MM.1S (cell line): Measurements from ENCODE around the gene THAP9.

Experiments
- DNase-seq: peaks from one replicate; pipeline ENCODE4 v3.0.0-alpha.2; 2015
- H2AFZ ChIP-seq: fragments of 300-600 bp; sonication (generic); 2 replicates; pipeline ENCODE4 v1.6.0; 2016; ENCODE audit warnings: antibody characterized with exemption, low read length
- H3F3A ChIP-seq: fragments of 300-600 bp; sonication (generic); 2 replicates; pipeline ENCODE4 v1.6.1; 2016; ENCODE audit warnings: mild to moderate bottlenecking, antibody characterized with exemption, low read length, moderate library complexity, mixed read lengths; ENCODE audit not compliant: insufficient read depth
- H3K27ac ChIP-seq: fragments of 300-600 bp; sonication (generic); 2 replicates; pipeline ENCODE4 v1.5.1; 2016; ENCODE audit warnings: mild to moderate bottlenecking, low read length
- H3K27me3 ChIP-seq: fragments of 300-600 bp; sonication (generic); replicated peaks from 2 replicates; pipeline ENCODE4 v1.6.0; 2016; ENCODE audit warnings: low read length; ENCODE audit not compliant: insufficient read depth
- H3K36me3 ChIP-seq: fragments of 300-600 bp; sonication (generic); replicated peaks from 2 replicates; pipeline ENCODE4 v1.6.1; 2016; ENCODE audit warnings: mild to moderate bottlenecking, low read length, mixed read lengths; ENCODE audit not compliant: insufficient read depth
- H3K4me1 ChIP-seq: fragments of 300-600 bp; sonication (generic); 2 replicates; pipeline ENCODE4 v1.6.1; 2016; ENCODE audit warnings: low read length, mixed read lengths
- H3K4me2 ChIP-seq: fragments of 300-600 bp; sonication (generic); 2 replicates; pipeline ENCODE4 v1.6.0; 2016; ENCODE audit warnings: low read depth, low read length
- H3K4me3 ChIP-seq: fragments of 300-600 bp; sonication (generic); 2 replicates; pipeline ENCODE4 v1.5.1; 2016; ENCODE audit warnings: low read length, mixed read lengths
- H3K79me2 ChIP-seq: fragments of 300-600 bp; sonication (generic); 2 replicates; pipeline ENCODE4 v1.6.1; 2016; ENCODE audit warnings: mixed run types, low read length, mixed read lengths
- H3K9ac ChIP-seq: fragments of 300-600 bp; sonication (generic); 2 replicates; pipeline ENCODE4 v1.6.1; 2016; ENCODE audit warnings: low read length, mixed read lengths
- H3K9me2 ChIP-seq: fragments of 300-600 bp; sonication (generic); replicated peaks from 2 replicates; pipeline ENCODE4 v1.6.1; 2016; ENCODE audit warnings: mild to moderate bottlenecking, low read length, mixed read lengths; ENCODE audit not compliant: insufficient read depth
- H3K9me3 ChIP-seq: fragments of 300-600 bp; sonication (generic); replicated peaks from 2 replicates; pipeline ENCODE4 v1.6.1; 2016; ENCODE audit warnings: mild to moderate bottlenecking, low read length, mixed read lengths; ENCODE audit not compliant: insufficient read depth
- H4K20me1 ChIP-seq: fragments of 300-600 bp; sonication (generic); 2 replicates; pipeline ENCODE4 v1.6.1; 2016; ENCODE audit warnings: mild to moderate bottlenecking, low read length, moderate library complexity, mixed read lengths; ENCODE audit not compliant: insufficient read depth
- EZH2 ChIP-seq: fragments of 300-600 bp; sonication (generic); optimal IDR thresholded peaks from 2 replicates; pipeline ENCODE3; 2017; ENCODE audit warnings: low read depth, mild to moderate bottlenecking, antibody characterized with exemption, low read length, mixed read lengths
- EZH2phosphoT487 ChIP-seq: fragments of 300-600 bp; sonication (generic); IDR thresholded peaks from 2 replicates; pipeline ENCODE4 v1.6.1; 2018; ENCODE audit warnings: antibody characterized with exemption, low read length
- TF ChIP-seq, protein P1 (sequence below): fragments of 300-600 bp; sonication (generic); IDR thresholded peaks from 2 replicates; pipeline ENCODE4 v1.5.1; 2016; ENCODE audit warnings: antibody characterized with exemption, low read length, mixed read lengths

The THAP9 gene

DNA sequence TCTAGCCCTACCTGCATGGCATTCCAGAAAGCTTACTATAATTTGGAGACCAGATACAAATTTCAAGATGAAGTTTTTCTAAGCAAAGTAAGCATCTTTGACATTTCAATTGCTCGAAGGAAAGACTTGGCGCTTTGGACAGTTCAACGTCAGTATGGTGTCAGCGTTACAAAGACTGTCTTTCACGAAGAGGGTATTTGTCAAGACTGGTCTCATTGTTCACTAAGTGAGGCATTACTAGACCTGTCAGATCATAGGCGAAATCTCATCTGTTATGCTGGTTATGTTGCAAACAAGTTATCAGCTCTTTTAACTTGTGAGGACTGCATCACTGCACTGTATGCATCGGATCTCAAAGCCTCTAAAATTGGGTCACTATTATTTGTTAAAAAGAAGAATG is 17.6 kb downstream of the THAP9 start:
- no peaks in the 10 kb centered on the region for H4K20me1 ChIP-seq
- H3K27me3 ChIP-seq, result no peaks in the 10 kb centered on the region
- H3K4me1 ChIP-seq, result no peaks in the 10 kb centered on the region
- H3K9me3 ChIP-seq, result no peaks in the 10 kb centered on the region
- TF ChIP-seq EZH2phosphoT487 (no peak), EZH2 (no peak)
- TF ChIP-seq, protein P1, sequence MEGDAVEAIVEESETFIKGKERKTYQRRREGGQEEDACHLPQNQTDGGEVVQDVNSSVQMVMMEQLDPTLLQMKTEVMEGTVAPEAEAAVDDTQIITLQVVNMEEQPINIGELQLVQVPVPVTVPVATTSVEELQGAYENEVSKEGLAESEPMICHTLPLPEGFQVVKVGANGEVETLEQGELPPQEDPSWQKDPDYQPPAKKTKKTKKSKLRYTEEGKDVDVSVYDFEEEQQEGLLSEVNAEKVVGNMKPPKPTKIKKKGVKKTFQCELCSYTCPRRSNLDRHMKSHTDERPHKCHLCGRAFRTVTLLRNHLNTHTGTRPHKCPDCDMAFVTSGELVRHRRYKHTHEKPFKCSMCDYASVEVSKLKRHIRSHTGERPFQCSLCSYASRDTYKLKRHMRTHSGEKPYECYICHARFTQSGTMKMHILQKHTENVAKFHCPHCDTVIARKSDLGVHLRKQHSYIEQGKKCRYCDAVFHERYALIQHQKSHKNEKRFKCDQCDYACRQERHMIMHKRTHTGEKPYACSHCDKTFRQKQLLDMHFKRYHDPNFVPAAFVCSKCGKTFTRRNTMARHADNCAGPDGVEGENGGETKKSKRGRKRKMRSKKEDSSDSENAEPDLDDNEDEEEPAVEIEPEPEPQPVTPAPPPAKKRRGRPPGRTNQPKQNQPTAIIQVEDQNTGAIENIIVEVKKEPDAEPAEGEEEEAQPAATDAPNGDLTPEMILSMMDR, result no peak
- H3K9me2 ChIP-seq, result no peaks in the 10 kb centered on the region
- no peak overlapping the region for H3K4me3 ChIP-seq
- H3K79me2 ChIP-seq, result no peaks in the 10 kb centered on the region
- H2AFZ ChIP-seq, result no peak overlapping the region
- DNase-seq, result no peak
- no peak overlapping the region for H3K9ac ChIP-seq
- H3F3A ChIP-seq, result no peaks in the 10 kb centered on the region
- no peak overlapping the region for H3K4me2 ChIP-seq
- no peaks in the 10 kb centered on the region for H3K36me3 ChIP-seq
- no peak overlapping the region for H3K27ac ChIP-seq

DNA sequence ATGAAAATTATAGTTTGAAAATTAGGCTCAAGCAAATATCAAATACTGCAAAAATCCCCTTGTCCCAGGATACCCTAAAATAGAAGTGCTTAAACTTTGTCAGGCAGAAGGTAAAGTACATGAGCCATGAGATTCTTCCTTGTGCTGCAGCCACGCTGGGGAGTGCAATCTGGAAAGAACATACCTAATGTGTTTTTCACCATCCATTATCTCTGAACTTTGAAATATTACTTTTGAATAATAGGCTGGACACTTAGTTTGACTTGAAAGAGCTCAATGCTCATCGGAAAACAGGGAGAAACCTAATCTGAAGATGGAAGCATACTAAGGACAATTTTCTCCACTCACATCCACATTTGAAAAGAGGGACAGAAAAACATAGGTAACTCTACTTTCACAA is 18.9 kb downstream of the THAP9 start:
- Histone ChIP-seq H2AFZ (no peak overlapping the region), H3K4me3 (no peak overlapping the region), H3F3A (no peaks in the 10 kb centered on the region), H3K27me3 (no peaks in the 10 kb centered on the region), H3K79me2 (no peaks in the 10 kb centered on the region), H3K36me3 (no peaks in the 10 kb centered on the region), H3K4me2 (no peak overlapping the region), H3K9me2 (no peaks in the 10 kb centered on the region), H3K9me3 (no peaks in the 10 kb centered on the region), H3K27ac (no peak overlapping the region), H3K4me1 (no peaks in the 10 kb centered on the region), H3K9ac (no peak overlapping the region), H4K20me1 (no peaks in the 10 kb centered on the region)
- no peak for TF ChIP-seq EZH2
- TF ChIP-seq, protein P1, result no peak
- TF ChIP-seq EZH2phosphoT487, result no peak
- DNase-seq, result no peak

DNA sequence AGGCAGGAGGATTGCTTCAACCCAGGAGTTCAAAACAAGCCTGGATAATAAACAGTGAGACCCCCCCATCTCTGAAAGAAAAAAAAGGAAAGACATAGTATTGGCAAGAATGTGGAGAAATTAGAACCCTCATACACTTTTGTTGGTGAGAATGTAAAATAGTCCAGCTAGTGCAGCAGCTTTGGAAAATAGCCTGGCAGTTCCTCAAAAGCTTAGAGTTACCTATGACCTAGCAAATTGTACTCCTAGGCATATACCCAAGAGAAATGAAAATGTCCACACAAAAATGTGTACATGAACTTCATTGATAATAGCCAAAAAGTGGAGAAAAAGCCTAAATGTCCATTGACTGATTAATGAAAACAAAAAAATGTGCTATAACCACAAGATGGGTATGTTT is 21.3 kb downstream of the THAP9 start:
- no peak for DNase-seq
- TF ChIP-seq EZH2phosphoT487 (no peak), EZH2 (no peak)
- TF ChIP-seq, protein P1, result no peak
- no peaks in the 10 kb centered on the region for H3K36me3 ChIP-seq

More for the DNA sequence above, 21.3 kb downstream of the THAP9 start:
- no peaks in the 10 kb centered on the region for H3K79me2 ChIP-seq
- H3K4me2 ChIP-seq, result no peak overlapping the region
- H4K20me1 ChIP-seq, result no peaks in the 10 kb centered on the region
- H3K4me3 ChIP-seq, result no peak overlapping the region
- no peaks in the 10 kb centered on the region for H3K27me3 ChIP-seq
- no peaks in the 10 kb centered on the region for H3F3A ChIP-seq
- no peaks in the 10 kb centered on the region for H3K9me2 ChIP-seq
- H3K9ac ChIP-seq, result no peak overlapping the region
- H2AFZ ChIP-seq, result no peak overlapping the region
- no peak overlapping the region for H3K27ac ChIP-seq
- H3K9me3 ChIP-seq, result no peaks in the 10 kb centered on the region
- no peaks in the 10 kb centered on the region for H3K4me1 ChIP-seq
